Mesendoderm (in vitro differentiated cells): ENCODE measurements around the gene KLHL25.
A peak's percentile ranks its signal among the peaks of the same experiment; 100 is the strongest.

Experiments
- DNase-seq: peaks from one replicate; pipeline ENCODE4 v3.0.0; 2013
- H2AK5ac ChIP-seq: 2 replicates; pipeline ENCODE4 v1.6.1; 2013; ENCODE audit warnings: low read length, inconsistent platforms
- H2BK120ac ChIP-seq: 2 replicates; pipeline ENCODE4 v1.6.1; 2013; ENCODE audit warnings: low read depth, mild to moderate bottlenecking, low read length, moderate library complexity, mixed read lengths
- H2BK15ac ChIP-seq: replicated peaks from 2 replicates; pipeline ENCODE4 v1.6.1; 2013; ENCODE audit warnings: low read depth, mild to moderate bottlenecking, moderate library complexity
- H2BK5ac ChIP-seq: 2 replicates; pipeline ENCODE4 v1.6.1; 2013; ENCODE audit warnings: low read length, inconsistent platforms
- H3K18ac ChIP-seq: 2 replicates; pipeline ENCODE4 v1.6.1; 2013; ENCODE audit warnings: mild to moderate bottlenecking, low read length, mixed read lengths
- H3K23ac ChIP-seq: one replicate; pipeline ENCODE4 v1.6.1; 2013; ENCODE audit warnings: low read length
- H3K27ac ChIP-seq: 2 replicates; pipeline ENCODE4 v1.5.1; 2013; ENCODE audit warnings: low read depth, mild to moderate bottlenecking, inconsistent platforms, low read length, moderate library complexity
- H3K27me3 ChIP-seq: 2 replicates; pipeline ENCODE4 v1.6.1; 2013; ENCODE audit warnings: low read length, control low read depth, mild to moderate bottlenecking, inconsistent platforms; ENCODE audit not compliant: insufficient read depth, poor library complexity
- H3K36me3 ChIP-seq: 2 replicates; pipeline ENCODE4 v1.6.1; 2013; ENCODE audit warnings: low read length, inconsistent platforms; ENCODE audit not compliant: control insufficient read depth, insufficient read depth
- H3K4ac ChIP-seq: one replicate; pipeline ENCODE4 v1.6.1; 2013; ENCODE audit warnings: low read depth, mild to moderate bottlenecking, low read length, moderate library complexity
- H3K4me1 ChIP-seq: 2 replicates; pipeline ENCODE4 v1.6.1; 2013; ENCODE audit warnings: low read depth, low read length, inconsistent platforms; ENCODE audit not compliant: control insufficient read depth
- H3K4me2 ChIP-seq: 2 replicates; pipeline ENCODE4 v1.6.1; 2013; ENCODE audit warnings: low read length
- H3K4me3 ChIP-seq: 2 replicates; pipeline ENCODE4 v1.5.1; 2013; ENCODE audit warnings: mild to moderate bottlenecking, low read length
- H3K56ac ChIP-seq: one replicate; pipeline ENCODE4 v1.6.1; 2013; ENCODE audit warnings: low read length
- H3K79me1 ChIP-seq: 2 replicates; pipeline ENCODE4 v1.6.1; 2013; ENCODE audit warnings: low read length, inconsistent platforms
- H3K79me2 ChIP-seq: 2 replicates; pipeline ENCODE4 v1.6.1; 2013; ENCODE audit warnings: mild to moderate bottlenecking, low read length; ENCODE audit not compliant: control insufficient read depth, insufficient read depth
- H3K9ac ChIP-seq: 2 replicates; pipeline ENCODE4 v1.6.1; 2013; ENCODE audit warnings: low read length, inconsistent platforms
- H4K5ac ChIP-seq: one replicate; pipeline ENCODE4 v1.6.1; 2013; ENCODE audit warnings: low read length
- H4K8ac ChIP-seq: one replicate; pipeline ENCODE4 v1.6.1; 2013; ENCODE audit warnings: low read depth, mild to moderate bottlenecking, control low read depth, low read length, moderate library complexity
- WGBS: extraction: QIAGEN DNeasy Blood & Tissue Kit; methylation state at CpG from one replicate; pipeline ENCODE4 v1.1.7; 2013; ENCODE audit warnings: low lambda C conversion rate, missing lambda C conversion rate; ENCODE audit not compliant: insufficient coverage; ENCODE audit errors: extremely low coverage; 5-methylcytosine and 5-hydroxymethylcytosine counted together

Gene KLHL25

GRCh38 chr15:85828874-85829273, 34.1 kb upstream of the KLHL25 start:
- peak; percentile 47 for DNase-seq
- no peak overlapping the region for H4K5ac ChIP-seq
- H3K27ac ChIP-seq = no peak overlapping the region
- no peak overlapping the region for H4K8ac ChIP-seq
- no peaks in the 10 kb centered on the region for H3K27me3 ChIP-seq
- H3K4me3 ChIP-seq = no peak overlapping the region
- no peak overlapping the region for H3K18ac ChIP-seq
- H3K9ac ChIP-seq = no peak overlapping the region
- H2AK5ac ChIP-seq = no peak overlapping the region
- no peak overlapping the region for H3K4ac ChIP-seq
- no peaks in the 10 kb centered on the region for H3K79me2 ChIP-seq
- no peak overlapping the region for H2BK5ac ChIP-seq
- no peak overlapping the region for H3K4me2 ChIP-seq
- H2BK120ac ChIP-seq = no peak overlapping the region
- no peaks in the 10 kb centered on the region for H3K4me1 ChIP-seq
- H3K36me3 ChIP-seq = no peaks in the 10 kb centered on the region
- no peak overlapping the region for H3K56ac ChIP-seq
- WGBS = no CpG with 5 or more reads among the region's 4 CpGs
- H3K23ac ChIP-seq = no peak overlapping the region
- no peaks in the 10 kb centered on the region for H3K79me1 ChIP-seq
- no peak overlapping the region for H2BK15ac ChIP-seq

DNA sequence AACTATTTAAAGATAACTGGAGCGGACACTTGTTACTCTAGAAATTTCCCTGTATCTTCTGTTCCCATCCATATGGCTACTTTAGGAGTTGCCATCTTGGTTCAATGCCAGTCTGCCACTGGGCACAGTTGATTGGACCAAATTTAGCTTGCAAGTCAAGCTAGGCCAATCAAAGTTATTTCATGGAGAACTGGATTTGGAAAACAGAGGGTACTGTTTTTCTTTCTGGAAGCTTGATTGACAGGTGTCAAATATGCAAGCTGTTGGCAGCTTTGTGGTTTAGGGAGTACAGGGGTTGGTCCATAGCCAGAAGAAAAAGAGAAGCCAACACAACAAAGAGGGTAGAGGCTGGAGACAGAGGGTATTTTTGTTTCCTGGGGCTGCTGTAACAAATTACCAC, 33.4 kb upstream of the KLHL25 start:
- Histone ChIP-seq H3K4me1 (no peaks in the 10 kb centered on the region), H3K18ac (no peak overlapping the region), H2AK5ac (no peak overlapping the region), H3K4me2 (no peak overlapping the region), H3K9ac (no peak overlapping the region), H4K5ac (no peak overlapping the region), H2BK15ac (no peak overlapping the region), H3K79me1 (no peaks in the 10 kb centered on the region), H3K23ac (no peak overlapping the region), H3K36me3 (no peaks in the 10 kb centered on the region), H3K27ac (no peak overlapping the region), H3K79me2 (no peaks in the 10 kb centered on the region), H4K8ac (no peak overlapping the region), H3K4me3 (no peak overlapping the region), H3K4ac (no peak overlapping the region), H2BK120ac (no peak overlapping the region), H3K56ac (no peak overlapping the region), H2BK5ac (no peak overlapping the region), H3K27me3 (no peaks in the 10 kb centered on the region)
- no peak for DNase-seq
- no CpG with 5 or more reads among the region's 1 CpG for WGBS

DNA sequence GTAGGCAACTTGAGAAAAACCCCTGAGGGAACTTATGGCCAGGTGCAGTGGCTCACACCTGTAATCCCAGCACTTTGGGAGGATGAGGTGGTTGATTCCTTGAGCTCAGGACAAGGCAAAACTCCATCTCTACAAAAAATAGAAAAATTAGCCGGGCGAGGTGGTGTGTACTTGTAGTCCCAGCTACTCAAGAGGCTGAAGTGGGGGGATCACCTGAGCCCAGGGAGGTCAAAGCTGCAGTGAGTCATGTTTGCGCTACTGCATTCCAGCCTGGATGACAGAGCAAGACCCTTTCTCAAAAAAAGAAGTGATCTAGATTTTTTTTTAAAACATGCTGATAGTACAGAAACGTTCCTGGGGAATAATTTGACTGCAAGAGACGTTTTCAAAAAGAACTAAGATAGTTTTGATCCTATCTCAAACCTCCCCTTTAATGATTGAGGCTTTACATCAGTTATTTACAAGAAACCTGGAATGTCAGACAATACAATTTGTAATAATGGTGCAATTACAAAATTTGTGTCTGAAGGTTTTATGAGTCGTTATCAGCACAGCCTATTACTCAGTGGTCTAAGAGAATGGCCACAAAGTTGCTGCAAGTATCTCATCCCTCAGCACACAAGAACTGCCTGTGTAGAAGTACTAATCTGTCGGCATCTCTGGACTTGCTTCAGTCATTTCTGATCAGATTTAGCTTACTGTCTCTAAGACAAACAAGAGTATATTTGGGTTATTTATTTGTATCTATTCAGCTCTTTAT, 32.2 kb upstream of the KLHL25 start:
- Histone ChIP-seq H3K9ac (no peak overlapping the region), H3K56ac (no peak overlapping the region), H3K18ac (no peak overlapping the region), H3K27me3 (no peaks in the 10 kb centered on the region), H3K4me1 (no peaks in the 10 kb centered on the region), H3K4ac (no peak overlapping the region), H3K4me2 (no peak overlapping the region), H2BK5ac (no peak overlapping the region), H4K5ac (no peak overlapping the region), H2AK5ac (no peak overlapping the region), H2BK15ac (no peak overlapping the region), H2BK120ac (no peak overlapping the region), H3K27ac (no peak overlapping the region), H3K36me3 (no peaks in the 10 kb centered on the region), H4K8ac (no peak overlapping the region), H3K4me3 (no peak overlapping the region), H3K23ac (no peak overlapping the region), H3K79me1 (no peaks in the 10 kb centered on the region), H3K79me2 (no peaks in the 10 kb centered on the region)
- no CpG with 5 or more reads among the region's 7 CpGs for WGBS
- no peak for DNase-seq

GRCh38 chr15:85825719-85826118, 31.0 kb upstream of the KLHL25 start:
- DNase-seq = no peak
- Histone ChIP-seq H2AK5ac (no peak overlapping the region), H3K79me2 (no peaks in the 10 kb centered on the region), H4K5ac (no peak overlapping the region), H3K23ac (no peak overlapping the region), H3K79me1 (no peaks in the 10 kb centered on the region), H3K4me2 (no peak overlapping the region), H3K4me1 (no peaks in the 10 kb centered on the region), H3K27ac (no peak overlapping the region), H3K9ac (no peak overlapping the region), H4K8ac (no peak overlapping the region), H3K4me3 (no peak overlapping the region), H2BK120ac (no peak overlapping the region), H3K4ac (no peak overlapping the region), H2BK15ac (no peak overlapping the region), H3K36me3 (no peaks in the 10 kb centered on the region), H3K18ac (no peak overlapping the region), H3K56ac (no peak overlapping the region), H3K27me3 (no peaks in the 10 kb centered on the region), H2BK5ac (no peak overlapping the region)
- no CpG with 5 or more reads among the region's 2 CpGs for WGBS

DNA sequence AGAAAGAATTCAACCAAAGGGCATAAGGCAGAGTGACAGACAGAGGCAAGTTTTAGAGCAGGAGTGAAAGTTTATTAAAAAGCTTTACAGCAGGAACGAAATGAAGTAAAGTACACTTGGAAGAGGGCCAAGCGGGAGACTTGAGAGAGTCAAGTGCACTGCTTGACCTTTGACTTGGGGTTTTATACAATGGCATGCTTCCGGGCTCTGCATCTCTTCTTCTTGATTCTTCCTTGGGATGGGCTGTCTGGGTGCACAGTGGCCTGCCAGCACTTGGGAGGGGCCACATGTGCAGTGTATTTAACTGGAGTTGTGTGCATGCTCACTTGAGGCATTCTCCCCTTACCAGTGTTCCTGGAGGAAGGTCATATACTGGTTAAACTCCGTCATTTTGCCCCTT, 30.4 kb upstream of the KLHL25 start:
- Histone ChIP-seq H3K9ac (no peak overlapping the region), H3K23ac (no peak overlapping the region), H2BK5ac (no peak overlapping the region), H4K8ac (no peak overlapping the region), H3K79me2 (no peaks in the 10 kb centered on the region), H3K56ac (no peak overlapping the region), H2BK120ac (no peak overlapping the region), H3K4me1 (no peaks in the 10 kb centered on the region), H3K4me2 (no peak overlapping the region), H3K27ac (no peak overlapping the region), H4K5ac (no peak overlapping the region), H3K4me3 (no peak overlapping the region), H2AK5ac (no peak overlapping the region), H2BK15ac (no peak overlapping the region), H3K36me3 (no peaks in the 10 kb centered on the region), H3K18ac (no peak overlapping the region), H3K4ac (no peak overlapping the region), H3K79me1 (no peaks in the 10 kb centered on the region), H3K27me3 (no peaks in the 10 kb centered on the region)
- no CpG with 5 or more reads among the region's 4 CpGs for WGBS
- DNase-seq = no peak

GRCh38 chr15:85821545-85821944, 26.8 kb upstream of the KLHL25 start:
- no peak overlapping the region for H3K4me3 ChIP-seq
- H3K56ac ChIP-seq = no peak overlapping the region
- no peak overlapping the region for H2BK5ac ChIP-seq
- H3K9ac ChIP-seq = no peak overlapping the region
- H3K79me1 ChIP-seq = no peaks in the 10 kb centered on the region
- H3K4me2 ChIP-seq = no peak overlapping the region
- H2AK5ac ChIP-seq = no peak overlapping the region
- no peak overlapping the region for H3K18ac ChIP-seq
- H3K27me3 ChIP-seq = no peaks in the 10 kb centered on the region
- no peak overlapping the region for H4K5ac ChIP-seq
- H3K79me2 ChIP-seq = no peaks in the 10 kb centered on the region
- no CpG with 5 or more reads among the region's 6 CpGs for WGBS
- no peak overlapping the region for H3K27ac ChIP-seq
- no peak for DNase-seq
- no peaks in the 10 kb centered on the region for H3K4me1 ChIP-seq
- H3K23ac ChIP-seq = no peak overlapping the region
- no peak overlapping the region for H2BK120ac ChIP-seq
- H4K8ac ChIP-seq = no peak overlapping the region
- H2BK15ac ChIP-seq = no peak overlapping the region
- no peak overlapping the region for H3K4ac ChIP-seq
- H3K36me3 ChIP-seq = no peaks in the 10 kb centered on the region
